HL-60 (cell line): ENCODE data around the gene MYO16.

ENCODE experiments used
- CTCF ChIP-seq: IDR thresholded peaks from one replicate; pipeline ENCODE4 v1.5.1; 2011; ENCODE audit warnings: low read length, control low read depth, inconsistent platforms; ENCODE audit not compliant: insufficient read depth
- GABPA ChIP-seq: IDR thresholded peaks from 2 replicates; pipeline ENCODE4 v1.6.1; 2012; ENCODE audit warnings: low read depth
- POLR2AphosphoS5 ChIP-seq: IDR thresholded peaks from 2 replicates; pipeline ENCODE4 v1.6.1; 2012; ENCODE audit warnings: low read depth
- REST ChIP-seq: IDR thresholded peaks from 2 replicates; pipeline ENCODE4 v1.6.1; 2012; ENCODE audit warnings: low read depth; ENCODE audit not compliant: insufficient replicate concordance
- SPI1 ChIP-seq: IDR thresholded peaks from 2 replicates; pipeline ENCODE4 v1.6.1; 2012; ENCODE audit warnings: low read depth, mild to moderate bottlenecking, borderline replicate concordance

- TF ChIP-seq CTCF: no peak
- TF ChIP-seq POLR2AphosphoS5: no peak
- TF ChIP-seq GABPA: no peak
- no peak for TF ChIP-seq REST
- no peak for TF ChIP-seq SPI1
Measured at GRCh38 chr13:108957369-108958012, 328.1 kb downstream of the MYO16 start.
